ENCODE data around the gene STX19. TPM values are rescaled to one million over a fixed set of nuclear protein-coding genes. Genes with fewer than 3 reads are reported as not detected.

STX19 gene
- total and polyA plus RNA-seq, 2 donors (not counting 1 experiment from before 2014, with no cell fraction given): not detected

DNA sequence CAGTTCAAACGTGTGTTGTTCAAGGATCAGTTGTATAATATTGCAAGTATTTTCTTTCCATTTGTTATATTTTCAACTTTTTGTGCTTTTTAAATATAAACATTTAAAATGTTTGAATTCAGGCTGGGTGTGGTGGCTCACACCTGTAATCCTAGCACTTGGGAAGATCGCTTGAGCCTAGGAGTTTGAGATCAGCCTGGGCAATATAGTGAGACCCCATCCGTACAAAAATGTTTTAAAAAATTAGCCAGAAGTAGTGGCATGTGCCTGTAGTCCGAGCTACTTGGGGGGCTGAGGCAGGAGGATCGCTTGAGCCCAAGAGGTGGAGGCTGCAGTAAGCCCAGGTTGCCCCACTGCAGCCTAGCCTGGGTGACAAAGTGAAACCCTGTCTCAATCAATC is 43.8 kb downstream of the STX19 start:
- H3K27me3 ChIP-seq (replicated peaks in 1 of 4; ENCODE audit: control extremely low read depth in 1 of 4, control insufficient read depth in 3 of 4, insufficient read depth in 4 of 4, low read length in 3 of 4): no peaks in the 10 kb centered on the region
- H2AFZ ChIP-seq (ENCODE audit: insufficient read depth, low read depth, low read length, poor library complexity, severe bottlenecking): no peak overlapping the region
- Mint-ChIP-seq H3K4me3 (no peak overlapping the region), H3K27ac (no peak overlapping the region), H3K9me3 (ENCODE audit: insufficient read depth) (no peaks in the 10 kb centered on the region), H3K27me3 (no peaks in the 10 kb centered on the region), H3K4me1 (peaks cover 13% of the 10 kb centered on the region)
- no peak for DNase-seq
- H3K4me2 ChIP-seq (replicated peaks; ENCODE audit: low read depth, low read length, poor library complexity, severe bottlenecking): no peak overlapping the region
- peaks cover 12% of the 10 kb centered on the region for H3K79me2 ChIP-seq (ENCODE audit: control insufficient read depth, insufficient read depth, low read length)
- ChIA-PET CTCF (interaction anchor here (2.2 kb wide), 1 partner anchor 18 kb away, joined by 6 read pairs; no protein-coding TSS in a partner anchor), POLR2A (no interaction called here)
- no peaks in the 10 kb centered on the region for H3K9me3 ChIP-seq (ENCODE audit: control extremely low read depth in 1 of 3, control insufficient read depth in 2 of 3, insufficient read depth in 1 of 3, low read length in 2 of 3)
- H4K20me1 ChIP-seq (ENCODE audit: control insufficient read depth, insufficient read depth, low read length, poor library complexity, severe bottlenecking): no peaks in the 10 kb centered on the region
- TF ChIP-seq EZH2 (IDR thresholded peaks at IDR 0.05; ENCODE audit: borderline replicate concordance, insufficient read depth, low read depth, low read length, poor library complexity, severe bottlenecking): no peak
- TF ChIP-seq, protein P1, sequence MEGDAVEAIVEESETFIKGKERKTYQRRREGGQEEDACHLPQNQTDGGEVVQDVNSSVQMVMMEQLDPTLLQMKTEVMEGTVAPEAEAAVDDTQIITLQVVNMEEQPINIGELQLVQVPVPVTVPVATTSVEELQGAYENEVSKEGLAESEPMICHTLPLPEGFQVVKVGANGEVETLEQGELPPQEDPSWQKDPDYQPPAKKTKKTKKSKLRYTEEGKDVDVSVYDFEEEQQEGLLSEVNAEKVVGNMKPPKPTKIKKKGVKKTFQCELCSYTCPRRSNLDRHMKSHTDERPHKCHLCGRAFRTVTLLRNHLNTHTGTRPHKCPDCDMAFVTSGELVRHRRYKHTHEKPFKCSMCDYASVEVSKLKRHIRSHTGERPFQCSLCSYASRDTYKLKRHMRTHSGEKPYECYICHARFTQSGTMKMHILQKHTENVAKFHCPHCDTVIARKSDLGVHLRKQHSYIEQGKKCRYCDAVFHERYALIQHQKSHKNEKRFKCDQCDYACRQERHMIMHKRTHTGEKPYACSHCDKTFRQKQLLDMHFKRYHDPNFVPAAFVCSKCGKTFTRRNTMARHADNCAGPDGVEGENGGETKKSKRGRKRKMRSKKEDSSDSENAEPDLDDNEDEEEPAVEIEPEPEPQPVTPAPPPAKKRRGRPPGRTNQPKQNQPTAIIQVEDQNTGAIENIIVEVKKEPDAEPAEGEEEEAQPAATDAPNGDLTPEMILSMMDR (IDR thresholded peaks at IDR 0.05): no peak
- peaks cover 6% of the 10 kb centered on the region in 2 donors for H3K4me1 ChIP-seq (ENCODE audit: control insufficient read depth in 2 of 2, insufficient read depth in 2 of 2, low read length in 2 of 2)
- 100% methylated on average over 4 of the region's 5 CpGs for WGBS (ENCODE audit: insufficient coverage)
- intact Hi-C loops (cut with micrococcal nuclease): no loop called here
- no peak for ATAC-seq (ENCODE audit: low read depth)
- H3K9ac ChIP-seq (ENCODE audit: low read length): no peak overlapping the region
- H3K4me3 ChIP-seq (ENCODE audit: control extremely low read depth in 1 of 5, extremely low read depth in 1 of 5, insufficient read depth in 1 of 5, low read depth in 2 of 5, low read length in 4 of 5): no peak overlapping the region
- no peak overlapping the region for H3K27ac ChIP-seq (ENCODE audit: low read length in 2 of 2)
- H3K36me3 ChIP-seq (replicated peaks in 1 of 2; ENCODE audit: control extremely low read depth in 1 of 2, control insufficient read depth in 1 of 2, extremely low read depth in 1 of 2, insufficient read depth in 2 of 2, low read length in 1 of 2): no peaks in the 10 kb centered on the region

DNA sequence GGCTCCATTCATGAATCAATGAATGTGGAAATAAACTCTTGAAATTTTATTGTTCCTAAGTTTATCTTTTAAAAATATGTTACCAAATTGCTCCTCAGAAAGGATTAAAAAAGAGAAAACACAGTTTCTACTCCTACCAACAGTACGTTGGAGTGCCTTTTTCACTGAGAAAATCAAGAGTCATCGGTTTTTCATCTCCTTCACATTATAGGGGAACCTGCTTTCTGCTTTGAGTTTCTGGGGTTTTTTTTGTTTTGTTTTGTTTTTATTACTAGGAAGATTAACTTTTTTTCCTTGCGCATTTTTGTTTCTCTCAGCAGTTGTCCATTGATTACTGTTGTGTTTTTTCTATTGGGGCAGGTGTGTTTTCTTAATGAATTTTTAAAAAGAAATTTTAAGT is 45.0 kb downstream of the STX19 start:
- WGBS (ENCODE audit: insufficient coverage): no CpG with 5 or more reads among the region's 3 CpGs
- Histone ChIP-seq H3K4me3 (ENCODE audit: control extremely low read depth in 1 of 5, extremely low read depth in 1 of 5, insufficient read depth in 1 of 5, low read depth in 2 of 5, low read length in 4 of 5) (no peak overlapping the region), H4K20me1 (ENCODE audit: control insufficient read depth, insufficient read depth, low read length, poor library complexity, severe bottlenecking) (no peaks in the 10 kb centered on the region), H3K4me2 (replicated peaks; ENCODE audit: low read depth, low read length, poor library complexity, severe bottlenecking) (no peak overlapping the region), H2AFZ (ENCODE audit: insufficient read depth, low read depth, low read length, poor library complexity, severe bottlenecking) (no peak overlapping the region), H3K79me2 (ENCODE audit: control insufficient read depth, insufficient read depth, low read length) (peaks cover 14% of the 10 kb centered on the region), H3K27me3 (replicated peaks in 1 of 4; ENCODE audit: control extremely low read depth in 1 of 4, control insufficient read depth in 3 of 4, insufficient read depth in 4 of 4, low read length in 3 of 4) (no peaks in the 10 kb centered on the region), H3K27ac (ENCODE audit: low read length in 2 of 2) (no peak overlapping the region), H3K9ac (ENCODE audit: low read length) (no peak overlapping the region), H3K36me3 (replicated peaks in 1 of 2; ENCODE audit: control extremely low read depth in 1 of 2, control insufficient read depth in 1 of 2, extremely low read depth in 1 of 2, insufficient read depth in 2 of 2, low read length in 1 of 2) (no peaks in the 10 kb centered on the region), H3K9me3 (ENCODE audit: control extremely low read depth in 1 of 3, control insufficient read depth in 2 of 3, insufficient read depth in 1 of 3, low read length in 2 of 3) (no peaks in the 10 kb centered on the region), H3K4me1 (ENCODE audit: control insufficient read depth in 2 of 2, insufficient read depth in 2 of 2, low read length in 2 of 2) (peaks cover 9 to 10% of the 10 kb centered on the region in 2 donors)
- POLR2A ChIA-PET: no interaction called here
- CTCF ChIA-PET: no interaction called here
- DNase-seq (no peak), ATAC-seq (ENCODE audit: low read depth) (no peak)
- no peaks in the 10 kb centered on the region for H3K27me3 Mint-ChIP-seq
- H3K9me3 Mint-ChIP-seq (ENCODE audit: insufficient read depth): no peaks in the 10 kb centered on the region
- peaks cover 16% of the 10 kb centered on the region for H3K4me1 Mint-ChIP-seq
- H3K27ac Mint-ChIP-seq: no peak overlapping the region
- no peak overlapping the region for H3K4me3 Mint-ChIP-seq
- intact Hi-C loops (cut with micrococcal nuclease): no loop called here
- TF ChIP-seq, protein P1 (IDR thresholded peaks at IDR 0.05): no peak
- no peak for TF ChIP-seq EZH2 (IDR thresholded peaks at IDR 0.05; ENCODE audit: borderline replicate concordance, insufficient read depth, low read depth, low read length, poor library complexity, severe bottlenecking)
